Keratinocyte (primary cell): Measurements from ENCODE around the gene IFT88. TPM values are rescaled to one million over a fixed set of nuclear protein-coding genes. Genes with fewer than 3 reads are reported as not detected.

Experiments used
- DNase-seq: peaks from one replicate; pipeline ENCODE4 v3.0.0-alpha.2; 2011; ENCODE audit warnings: low read depth, missing footprints, low spot score
- FAIRE-seq: peaks from 2 replicates; lab custom pipeline; 2011; peaks lifted over from hg19 to GRCh38; lab: Jason Lieb, UNC
- H2AFZ ChIP-seq: 2 replicates; pipeline ENCODE4 v1.6.0; 2012; ENCODE audit warnings: low read length, control low read depth, inconsistent platforms; ENCODE audit not compliant: control insufficient read depth
- H3K27ac ChIP-seq: 2 replicates; pipeline ENCODE4 v1.5.1; 2011; ENCODE audit warnings: low read length; ENCODE audit not compliant: control insufficient read depth, insufficient read depth
- H3K27me3 ChIP-seq: 3 replicates; pipeline ENCODE4 v1.6.0; 2011; ENCODE audit warnings: low read length; ENCODE audit not compliant: control insufficient read depth, insufficient read depth; ENCODE audit errors: extremely low read depth
- H3K36me3 ChIP-seq, 2 experiments: 2 replicates in 1 of 2; 3 replicates in 1 of 2; pipeline ENCODE4 v1.5.1; 2011; ENCODE audit warnings: low read length in 2 of 2, mild to moderate bottlenecking in 1 of 2; ENCODE audit not compliant: control insufficient read depth in 2 of 2, insufficient read depth in 2 of 2; ENCODE audit errors: extremely low read depth in 1 of 2
- H3K4me1 ChIP-seq: 3 replicates; pipeline ENCODE4 v1.5.1; 2011; ENCODE audit warnings: low read length; ENCODE audit not compliant: control insufficient read depth, insufficient read depth; ENCODE audit errors: extremely low read depth
- H3K4me2 ChIP-seq: 3 replicates; pipeline ENCODE4 v1.6.0; 2011; ENCODE audit warnings: low read depth, low read length; ENCODE audit not compliant: control insufficient read depth, insufficient read depth; ENCODE audit errors: extremely low read depth
- H3K4me3 ChIP-seq, 3 experiments: fragments of 200-600 bp in 1 of 3; sonication (generic) in 1 of 3; 2 replicates in 2 of 3; 3 replicates in 1 of 3; pipeline ENCODE4 v1.5.1; 2011 to 2016; ENCODE audit warnings: low read length in 3 of 3, mild to moderate bottlenecking in 3 of 3, control low read depth in 2 of 3, inconsistent platforms in 1 of 3, low read depth in 1 of 3, mixed read lengths in 1 of 3, mixed run types in 1 of 3, moderate library complexity in 1 of 3; ENCODE audit not compliant: control insufficient read depth in 2 of 3, insufficient read depth in 2 of 3; ENCODE audit errors: extremely low read depth in 1 of 3
- H3K79me2 ChIP-seq: 2 replicates; pipeline ENCODE4 v1.6.0; 2012; ENCODE audit warnings: low read length; ENCODE audit not compliant: control insufficient read depth, insufficient read depth
- H3K9ac ChIP-seq: 3 replicates; pipeline ENCODE4 v1.6.0; 2011; ENCODE audit warnings: low read length; ENCODE audit not compliant: control insufficient read depth, insufficient read depth; ENCODE audit errors: extremely low read depth
- H3K9me1 ChIP-seq: 3 replicates; pipeline ENCODE4 v1.6.0; 2011; ENCODE audit warnings: low read length; ENCODE audit not compliant: control insufficient read depth, insufficient read depth; ENCODE audit errors: extremely low read depth
- H3K9me3 ChIP-seq: 2 replicates; pipeline ENCODE4 v1.5.1; 2012; ENCODE audit warnings: low read depth, low read length; ENCODE audit not compliant: control insufficient read depth
- H4K20me1 ChIP-seq: 3 replicates; pipeline ENCODE4 v1.6.0; 2011; ENCODE audit warnings: low read length; ENCODE audit not compliant: control insufficient read depth, insufficient read depth; ENCODE audit errors: extremely low read depth
- CTCF ChIP-seq, 3 experiments: IDR thresholded peaks in 1 of 3; conservative IDR thresholded peaks in 1 of 3; optimal IDR thresholded peaks in 1 of 3; 2 replicates in 2 of 3; 3 replicates in 1 of 3; pipeline versions ENCODE3 to v1.5.1; 2011; ENCODE audit warnings: low read length in 3 of 3, mild to moderate bottlenecking in 3 of 3, moderate library complexity in 2 of 3, control low read depth in 1 of 3, inconsistent platforms in 1 of 3; ENCODE audit not compliant: insufficient read depth in 2 of 3; ENCODE audit errors: extremely low read depth in 1 of 3
- EZH2 ChIP-seq: IDR thresholded peaks from one replicate; pipeline ENCODE4 v1.6.1; 2012; ENCODE audit warnings: inconsistent platforms, mild to moderate bottlenecking, low read length, moderate library complexity
- dilution Hi-C: fragments of 300-500 bp; cut with MboI; formaldehyde crosslinking; loops from one replicate; pipeline ENCODE4 v1.7.0; 2020; ENCODE audit warnings: low sequenced_read_pairs; ENCODE audit not compliant: extremely low pct_ligation_motif_present
- polyA plus RNA-seq, 5 experiments: library from polyadenylated mRNA; depleted of rRNA in 3 of 5; stranded (reverse) in 3 of 5; stranded (forward) in 1 of 5; unstranded in 1 of 5; fragments of >200 nt; gene quantifications; 1 replicate in 1 of 5; 2 replicates in 3 of 5; 3 replicates in 1 of 5; pipeline versions ENCODE4 v1.2.1 to v1.2.3, GENCODE V29; 2011 to 2012; ENCODE audit warnings: missing spikeins in 2 of 5, low read depth in 1 of 5, low replicate concordance in 1 of 5

IFT88 gene
- polyA plus RNA-seq, 1 donor (not counting 4 experiments of a cell fraction or from before 2014, with no cell fraction given) = 9.5 TPM

GRCh38 chr13:20525144-20525600, 41.8 kb upstream of the IFT88 start:
- Histone ChIP-seq H2AFZ (peak overlapping the region; percentile 97), H3K4me3 (peak overlapping the region; percentile 59 to 81 (median 80)), H3K27ac (peak overlapping the region; percentile 26), H3K4me1 (peaks cover 15% of the 10 kb centered on the region), H4K20me1 (no peaks in the 10 kb centered on the region), H3K9me1 (no peaks in the 10 kb centered on the region), H3K9ac (peak overlapping the region; percentile 73), H3K79me2 (peaks cover 3% of the 10 kb centered on the region), H3K27me3 (no peaks in the 10 kb centered on the region), H3K4me2 (peak overlapping the region; percentile 98), H3K9me3 (no peaks in the 10 kb centered on the region), H3K36me3 (no peaks in the 10 kb centered on the region)
- FAIRE-seq = no peak
- no peak for DNase-seq
- no peak for TF ChIP-seq EZH2
- no peak for TF ChIP-seq CTCF (optimal IDR thresholded peaks at IDR 0.05 in 1 of 3, IDR thresholded peaks at IDR 0.05 in 1 of 3, conservative IDR thresholded peaks at IDR 0.05 in 1 of 3; ENCODE audit: extremely low read depth in 1 of 3, insufficient read depth in 2 of 3, low read length in 3 of 3)
- dilution Hi-C loops = no loop called here

GRCh38 chr13:20525601-20526544, 41.1 kb upstream of the IFT88 start, which contains the start of gene CRYL1:
Gene CRYL1 (minus strand): TSS chr13:20525857. CDS start chr13:20525794, 63 bp downstream.
- Histone ChIP-seq H3K4me1 (peaks cover 15% of the 10 kb centered on the region), H3K9me1 (no peaks in the 10 kb centered on the region), H3K36me3 (no peaks in the 10 kb centered on the region), H3K27ac (peak within 1 kb of the TSS; percentile 80), H3K9me3 (no peaks in the 10 kb centered on the region), H3K9ac (peak within 1 kb of the TSS; percentile 73), H3K4me2 (peak within 1 kb of the TSS; percentile 98), H3K27me3 (no peaks in the 10 kb centered on the region), H4K20me1 (no peaks in the 10 kb centered on the region), H3K79me2 (peaks cover 3% of the 10 kb centered on the region), H2AFZ (peak within 1 kb of the TSS; percentile 97), H3K4me3 (peak within 1 kb of the TSS; percentile 59 to 81 (median 80))
- FAIRE-seq (peak; percentile 79), DNase-seq (peak; percentile 15)
- TF ChIP-seq EZH2 = no peak
- no peak for TF ChIP-seq CTCF (optimal IDR thresholded peaks at IDR 0.05 in 1 of 3, IDR thresholded peaks at IDR 0.05 in 1 of 3, conservative IDR thresholded peaks at IDR 0.05 in 1 of 3; ENCODE audit: extremely low read depth in 1 of 3, insufficient read depth in 2 of 3, low read length in 3 of 3)
- dilution Hi-C loops = no loop called here
